Dedifferentiated amniotic fluid mesenchymal stem cell (primary cell): ENCODE measurements around the gene NME7.

Source experiments
- DNase-seq: peaks from one replicate; pipeline ENCODE4 v3.0.0-alpha.2; 2016; ENCODE audit errors: extremely low spot score

Gene NME7

DNA sequence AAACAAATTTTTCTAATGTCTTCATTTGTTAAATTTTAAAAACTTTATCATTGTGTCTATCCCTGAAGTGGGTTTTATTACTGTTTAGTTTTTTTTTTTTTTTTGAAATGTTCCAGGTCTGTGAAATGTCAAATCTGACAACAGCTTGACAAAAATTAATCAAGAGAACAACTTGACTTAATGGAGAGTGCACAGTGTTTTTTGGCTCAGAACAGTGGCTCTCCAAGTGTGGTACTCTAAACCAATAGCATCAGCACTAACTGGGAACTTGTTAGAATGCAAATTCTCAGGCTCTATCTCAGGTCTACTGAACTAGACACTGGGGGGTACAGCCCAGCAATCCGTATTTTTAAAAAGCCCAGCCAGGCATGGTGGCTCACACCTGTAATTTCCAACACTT, 211.9 kb downstream of the NME7 start:
- DNase-seq, result no peak

GRCh38 chr1:169151338-169151837, 216.2 kb downstream of the NME7 start:
- DNase-seq, result no peak

- DNase-seq, result no peak
Observed at GRCh38 chr1:169150641-169151337, 216.8 kb downstream of the NME7 start.

GRCh38 chr1:169149555-169150286, 217.9 kb downstream of the NME7 start:
- DNase-seq, result peak; percentile 19

DNA sequence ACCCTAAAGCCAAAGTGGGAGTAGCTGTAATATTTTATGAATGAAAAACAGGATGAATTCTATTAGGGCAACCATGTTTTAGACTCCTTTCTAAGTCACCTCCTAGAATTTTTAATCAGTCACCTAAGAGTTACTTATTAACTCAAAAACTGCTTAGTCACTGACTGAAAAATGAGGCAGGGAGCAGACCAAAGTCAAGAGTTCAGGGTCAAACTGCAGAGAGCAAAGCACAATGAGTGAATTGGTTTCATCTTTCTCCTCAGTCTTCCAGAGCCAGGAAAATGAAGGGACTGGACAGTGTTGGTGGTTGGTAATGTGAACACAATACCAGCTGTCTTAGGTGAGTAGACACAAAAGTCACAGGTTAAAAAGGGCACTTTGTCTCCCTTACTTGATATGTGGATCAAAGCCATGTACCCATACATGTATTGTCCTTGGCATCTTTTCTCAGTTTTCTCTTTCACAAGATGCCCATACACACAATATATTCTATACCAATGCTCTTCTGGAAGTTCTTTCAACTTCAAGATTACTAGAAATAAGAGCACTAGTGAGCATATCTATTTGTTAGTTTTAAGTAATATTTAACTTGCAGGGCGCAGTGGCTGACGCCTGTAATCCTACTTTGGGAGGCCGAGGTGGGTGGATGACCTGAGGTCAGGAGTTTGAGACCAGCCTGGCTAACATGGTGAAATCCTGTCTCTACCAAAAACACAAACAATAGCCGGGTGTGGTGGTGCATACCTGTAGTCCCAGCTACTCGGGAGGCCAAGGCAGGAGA, 218.9 kb downstream of the NME7 start:
- DNase-seq, result no peak

DNA sequence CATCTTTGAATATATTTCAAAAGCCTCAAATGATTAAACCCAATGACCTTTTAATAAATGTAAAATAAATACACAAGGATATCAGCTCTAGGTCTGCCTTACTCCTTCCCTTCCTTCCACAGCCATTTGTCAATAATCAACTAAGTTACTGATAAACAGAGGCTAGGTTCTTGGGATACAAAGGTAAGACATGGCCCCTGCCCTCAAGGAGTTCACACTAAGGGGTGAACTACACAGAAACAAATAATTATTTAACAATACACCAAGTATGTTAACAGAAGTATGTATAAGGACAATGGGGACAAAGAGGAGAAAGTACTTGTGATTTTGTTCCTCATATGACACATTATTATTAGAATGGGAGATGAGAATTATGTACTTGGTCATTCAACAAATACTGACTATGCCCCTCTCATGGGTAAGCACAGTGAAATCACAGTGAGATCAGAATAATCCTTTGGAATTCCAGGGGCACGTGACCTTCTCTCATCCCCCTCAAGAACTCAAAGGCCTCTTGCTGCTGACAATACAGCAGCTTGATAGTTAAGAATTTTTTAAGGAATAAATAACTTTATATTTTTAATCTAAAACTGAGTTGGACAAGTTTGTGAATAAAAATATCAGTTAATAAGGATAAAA, 220.9 kb downstream of the NME7 start:
- DNase-seq, result no peak

DNA sequence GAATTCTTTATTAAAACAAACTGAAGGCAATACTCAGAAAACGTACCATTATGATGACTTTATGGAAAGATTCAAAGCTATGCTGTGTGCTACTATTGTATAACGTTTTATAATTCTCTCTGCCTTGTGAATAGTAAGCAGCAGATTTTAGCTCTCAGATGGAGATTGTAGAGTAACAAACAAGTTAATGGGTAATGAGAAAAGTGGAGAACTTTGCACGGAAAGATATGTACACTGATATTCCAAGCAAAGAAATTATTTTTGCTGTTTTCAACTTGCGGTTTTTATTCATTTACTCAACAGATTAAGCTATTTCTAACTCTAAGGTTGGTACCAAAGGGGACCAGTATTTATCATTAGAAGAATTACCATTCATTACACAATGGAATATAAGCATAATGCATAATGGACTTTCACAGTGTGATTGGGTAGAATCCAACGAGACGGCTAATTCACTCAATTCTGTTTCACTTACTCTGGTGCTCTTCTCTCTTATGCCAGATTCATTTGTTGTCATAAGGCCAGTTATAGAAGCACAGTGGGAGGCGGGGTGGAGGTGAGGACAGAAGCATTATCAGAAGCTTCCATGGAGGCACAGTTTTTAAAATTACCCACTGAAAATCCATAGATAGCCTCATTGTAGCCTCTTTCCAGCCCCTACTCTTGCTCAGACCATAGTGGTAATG, 222.5 kb downstream of the NME7 start:
- DNase-seq, result no peak

DNA sequence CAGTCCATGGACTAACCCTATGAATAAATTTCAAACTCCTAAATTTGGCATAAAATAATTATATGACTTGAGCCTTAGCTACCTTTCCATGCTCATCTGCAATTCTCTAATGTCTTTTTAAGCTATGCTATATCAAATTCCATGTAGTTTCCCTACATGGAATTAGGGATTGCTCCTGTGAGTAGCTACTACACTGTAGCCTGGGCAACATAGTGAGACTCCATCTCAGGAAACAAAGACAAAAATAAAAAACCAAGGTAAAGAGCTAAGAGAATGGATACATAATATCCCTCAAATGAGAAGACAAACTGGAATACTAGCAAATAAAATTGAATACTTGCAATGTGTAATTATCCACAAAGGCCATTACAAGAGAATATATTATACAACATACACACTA, 223.6 kb downstream of the NME7 start:
- DNase-seq, result no peak

DNA sequence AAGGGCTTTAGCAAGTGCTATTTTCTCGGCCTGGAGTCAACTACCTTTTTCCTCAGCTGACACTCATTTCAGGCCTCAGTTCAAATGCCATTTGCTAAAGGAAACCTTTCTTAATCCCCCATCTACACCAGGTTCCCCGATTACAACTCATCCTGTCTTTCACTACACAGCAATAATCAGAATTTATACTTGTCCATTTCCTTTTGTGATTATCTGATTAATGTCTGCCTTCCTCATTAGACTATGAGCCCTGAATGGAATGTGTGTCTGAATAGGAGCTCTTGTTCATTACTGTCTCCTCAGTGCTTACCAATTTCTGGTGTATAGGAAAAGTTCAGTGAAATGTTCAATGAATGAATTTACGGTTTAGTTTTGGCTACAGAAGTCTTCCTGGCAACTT, 224.3 kb downstream of the NME7 start:
- no peak for DNase-seq

DNA sequence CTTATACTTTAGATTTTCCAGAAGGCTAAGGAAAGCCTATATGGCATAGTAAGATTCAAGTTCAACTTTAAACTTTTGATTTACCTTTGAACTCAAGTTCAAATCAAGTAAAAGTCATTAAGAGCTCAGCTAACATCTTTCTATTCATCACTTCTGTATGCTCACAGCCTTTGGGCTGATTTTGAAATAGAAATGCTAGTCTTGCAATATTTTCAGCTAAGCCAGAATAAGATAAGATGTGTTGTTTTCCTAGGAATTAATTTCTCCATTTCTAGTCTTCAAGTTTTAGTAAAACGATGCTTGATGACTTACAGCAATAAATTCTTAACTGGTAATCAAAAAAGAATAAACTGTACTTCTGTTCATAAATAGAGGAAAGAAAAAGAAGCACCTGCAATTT, 225.5 kb downstream of the NME7 start:
- DNase-seq, result no peak

GRCh38 chr1:169141356-169141755, 226.2 kb downstream of the NME7 start:
- DNase-seq, result peak; percentile 19

GRCh38 chr1:169138866-169139670, 228.5 kb downstream of the NME7 start:
- DNase-seq, result no peak

GRCh38 chr1:169137357-169137756, 230.2 kb downstream of the NME7 start:
- DNase-seq, result no peak

- no peak for DNase-seq
Observed at GRCh38 chr1:169133801-169134502, 233.6 kb downstream of the NME7 start.

- DNase-seq, result no peak
Observed at GRCh38 chr1:169133228-169133576, 234.4 kb downstream of the NME7 start.

- DNase-seq, result no peak
Observed at GRCh38 chr1:169132512-169133227, 234.9 kb downstream of the NME7 start.

- DNase-seq, result no peak
Observed at GRCh38 chr1:169130683-169131082, 236.9 kb downstream of the NME7 start.

DNA sequence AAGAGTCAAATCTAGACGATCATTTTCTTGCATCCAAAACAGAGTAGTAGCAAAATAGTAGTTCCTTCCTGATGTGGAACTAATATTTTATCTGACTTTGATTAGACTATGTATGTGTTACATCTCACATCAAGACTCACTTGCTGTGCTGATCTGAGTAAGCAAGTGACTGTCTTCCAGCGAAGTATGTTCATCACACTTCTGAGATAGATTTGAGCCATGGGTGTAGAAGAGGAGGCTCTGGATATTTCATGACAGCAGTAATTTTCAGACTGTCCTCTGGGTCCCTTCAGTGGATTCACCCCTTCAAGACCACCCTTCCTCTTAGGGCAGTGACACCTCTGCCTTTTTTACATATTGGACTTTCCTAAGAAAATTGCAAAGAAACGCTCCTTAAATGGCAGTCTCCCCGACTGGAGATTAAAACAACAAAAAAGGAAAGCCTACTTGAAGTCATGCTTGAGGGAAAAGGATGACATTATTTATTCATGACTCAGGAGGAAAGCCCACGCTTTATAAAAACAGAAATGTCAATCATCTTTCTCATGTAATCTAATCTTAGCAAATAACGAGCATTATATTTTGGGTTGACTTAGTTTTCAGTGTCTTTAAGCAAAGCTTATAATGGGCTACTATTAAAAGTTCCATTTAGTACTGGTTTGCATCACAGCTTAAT, 238.3 kb downstream of the NME7 start:
- peak; percentile 37 for DNase-seq

DNA sequence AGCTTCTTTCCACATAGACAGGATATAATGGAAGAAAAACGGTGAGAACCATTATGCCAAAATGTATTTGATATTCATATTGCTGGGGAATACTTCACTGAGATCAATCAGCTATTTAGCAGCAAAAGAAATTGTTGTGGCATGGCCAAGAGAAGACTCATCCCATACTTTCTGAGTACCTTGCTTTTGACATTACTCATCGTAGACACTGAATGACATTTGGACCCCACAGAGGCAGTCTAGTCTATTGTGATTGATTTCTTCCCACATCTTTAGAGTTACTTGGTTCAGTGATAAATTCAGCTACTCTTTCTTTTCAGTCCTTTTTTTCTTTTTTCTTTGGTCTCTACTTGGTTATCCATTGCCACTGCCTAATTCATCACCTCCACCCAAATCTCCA, 239.0 kb downstream of the NME7 start:
- DNase-seq, result no peak
